Heart left ventricle (tissue), 13 donors: Measurements from ENCODE around the gene RNF130.

Experiments used
- CTCF ChIP-seq, 12 donors: fragments of 200-600 bp; sonication (generic) in 4 of 12; IDR thresholded peaks; one replicate each; pipeline versions ENCODE4 v1.5.0 to v1.8.0; 2018 to 2022; ENCODE audit warnings: antibody characterized with exemption in 12 of 12, mild to moderate bottlenecking in 5 of 12
- POLR2A ChIP-seq, 2 donors: fragments of 450-650 bp; IDR thresholded peaks; one replicate each; pipeline ENCODE4 v1.6.1; 2017; ENCODE audit warnings: antibody characterized with exemption in 2 of 2, mild to moderate bottlenecking in 2 of 2, moderate library complexity in 2 of 2
- donor health status: ischemic (EF 13 %, LVEDD 7.1; RV severe dilation, severe dysfunction).
- donor health status: DM: no; HTN: yes; CAD: no.
- donor health status: DM: no; HTN: no; CAD: no.
- donor health status: ischemic (EF 25% LVEDD 6.9; RV normal size, moderate dysfunction).
- donor health status: ischemic (EF 25% LVEDD 5.7; RV mildly dilated, moderate dysfunction).
- donor health status: ischemic (EF 35%, LVEDD 5.7; RV mildly dilated, moderate dysfunction).
- donor health status: nonischemic (EF 11% LVEDD 7.7; RV severe dilation, severe dysfunction).
- donor health status: DM: yes; HTN: yes; CAD: no.
- donor health status: PGD.
- donor health status: ischemic (EF 29% LVEDD 5.4; RV normal size, mild dysfunction).
- donor health status: nonischemic (EF 23%, LVEDD 6.1; RV moderate dilation, normal function).

DNA sequence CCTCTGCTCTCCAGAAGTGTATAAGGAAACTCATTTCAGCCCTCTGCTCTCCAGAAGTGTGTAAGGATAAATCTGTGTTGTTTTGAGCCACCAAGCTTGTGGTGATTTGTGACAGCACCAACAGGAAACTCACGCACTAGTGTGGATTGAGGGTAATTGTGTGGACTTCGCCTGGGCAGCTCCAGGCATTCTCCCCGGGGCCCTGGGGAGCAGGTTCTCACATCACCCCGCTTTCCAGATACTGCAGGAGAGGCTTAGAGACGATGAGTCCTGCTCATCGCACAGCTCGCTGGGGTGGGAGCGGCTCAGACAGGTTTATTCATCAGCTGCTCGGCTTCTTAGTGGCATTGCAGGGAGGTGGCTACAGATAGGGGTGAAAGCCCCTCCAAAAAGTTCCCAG is 38.4 kb upstream of the RNF130 start:
- TF ChIP-seq CTCF (IDR thresholded peaks at IDR 0.05) (no peak), POLR2A (IDR thresholded peaks at IDR 0.05) (no peak)
